HG03159 (cell line): ENCODE data around the gene B4GALNT3.

Experiments
- ATAC-seq: cut with Tn5 transposase; IDR thresholded peaks from one replicate; pipeline ENCODE4 v1.9.1; 2021; ENCODE audit warnings: mild to moderate bottlenecking, moderate library complexity; ENCODE audit not compliant: unreplicated experiment

Gene B4GALNT3

DNA sequence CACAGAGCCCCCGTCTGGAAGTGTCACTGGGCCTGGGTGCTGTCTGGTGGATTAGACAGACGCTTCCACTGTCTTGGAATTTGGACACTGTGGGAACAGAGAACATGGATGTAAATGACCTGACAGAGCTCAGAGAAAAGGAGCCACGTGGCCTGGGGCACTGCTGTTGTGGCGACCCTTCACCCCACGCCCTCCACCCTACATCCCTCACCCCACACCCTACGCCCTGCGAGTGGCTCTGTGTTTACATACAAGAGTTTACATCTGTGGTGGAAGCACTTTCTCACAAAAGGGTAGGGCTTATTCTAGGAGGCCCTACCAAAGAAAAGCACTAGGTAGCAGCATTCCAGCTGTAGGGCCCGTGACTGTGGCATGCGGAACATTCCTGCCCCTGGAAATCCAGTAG is 47.7 kb downstream of the B4GALNT3 start:
- no peak for ATAC-seq

DNA sequence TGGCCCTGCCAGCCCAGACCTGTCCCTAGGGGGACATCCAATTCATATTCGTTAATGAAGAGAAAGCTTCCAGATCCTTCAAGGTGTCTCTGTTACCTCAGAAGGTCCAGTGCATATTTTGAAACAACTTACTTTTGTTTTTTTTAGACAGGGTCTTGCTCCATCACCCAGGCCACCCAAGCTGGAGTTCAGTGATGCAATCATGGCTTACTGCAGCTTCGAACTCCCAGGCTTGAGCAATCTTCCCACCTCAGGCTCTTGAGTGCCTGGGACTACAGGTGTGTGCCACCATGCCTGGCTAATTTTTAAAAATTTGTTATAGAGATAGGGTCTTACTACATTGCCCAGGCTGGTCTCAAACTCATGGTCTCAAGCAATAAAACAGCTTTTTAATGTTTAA is 48.4 kb downstream of the B4GALNT3 start:
- ATAC-seq = no peak

DNA sequence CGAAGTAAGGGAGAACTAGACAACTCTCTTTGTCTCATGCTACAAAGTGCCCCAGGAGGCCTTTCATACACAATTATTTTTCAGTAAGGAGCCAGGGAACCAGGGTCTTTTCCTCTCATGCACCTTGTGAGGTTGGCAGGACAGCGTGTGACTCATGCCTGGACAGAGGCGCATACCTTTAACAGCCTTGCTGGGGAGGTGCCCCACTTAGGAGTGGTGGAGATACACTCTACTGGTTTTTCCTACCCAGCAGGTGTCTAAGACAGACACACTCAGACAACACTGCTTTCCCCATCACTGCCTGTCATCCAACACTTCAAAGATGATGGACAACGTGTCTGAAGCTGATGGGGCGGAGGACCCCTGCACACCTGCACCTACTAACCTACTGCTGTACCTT is 49.1 kb downstream of the B4GALNT3 start:
- ATAC-seq = no peak

DNA sequence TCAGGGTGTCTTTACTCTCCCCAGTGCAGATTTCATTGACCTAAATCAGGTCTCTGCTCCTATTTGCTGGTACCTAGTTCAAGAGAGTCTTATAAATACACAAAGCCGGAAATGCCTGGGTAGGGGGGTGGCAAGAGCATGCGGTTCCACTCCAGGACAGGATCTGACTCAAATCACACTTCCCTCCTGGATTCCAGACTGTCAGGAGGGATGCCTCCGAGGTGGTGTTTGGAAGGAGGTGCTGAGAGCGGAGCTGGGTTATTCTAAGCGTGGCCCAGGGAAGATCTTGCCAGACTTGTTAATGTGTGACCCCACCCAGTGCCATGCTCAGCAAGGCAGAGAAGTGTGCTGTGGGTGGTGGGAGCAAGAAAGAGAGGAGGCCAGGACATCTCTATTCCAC is 49.8 kb downstream of the B4GALNT3 start:
- no peak for ATAC-seq

DNA sequence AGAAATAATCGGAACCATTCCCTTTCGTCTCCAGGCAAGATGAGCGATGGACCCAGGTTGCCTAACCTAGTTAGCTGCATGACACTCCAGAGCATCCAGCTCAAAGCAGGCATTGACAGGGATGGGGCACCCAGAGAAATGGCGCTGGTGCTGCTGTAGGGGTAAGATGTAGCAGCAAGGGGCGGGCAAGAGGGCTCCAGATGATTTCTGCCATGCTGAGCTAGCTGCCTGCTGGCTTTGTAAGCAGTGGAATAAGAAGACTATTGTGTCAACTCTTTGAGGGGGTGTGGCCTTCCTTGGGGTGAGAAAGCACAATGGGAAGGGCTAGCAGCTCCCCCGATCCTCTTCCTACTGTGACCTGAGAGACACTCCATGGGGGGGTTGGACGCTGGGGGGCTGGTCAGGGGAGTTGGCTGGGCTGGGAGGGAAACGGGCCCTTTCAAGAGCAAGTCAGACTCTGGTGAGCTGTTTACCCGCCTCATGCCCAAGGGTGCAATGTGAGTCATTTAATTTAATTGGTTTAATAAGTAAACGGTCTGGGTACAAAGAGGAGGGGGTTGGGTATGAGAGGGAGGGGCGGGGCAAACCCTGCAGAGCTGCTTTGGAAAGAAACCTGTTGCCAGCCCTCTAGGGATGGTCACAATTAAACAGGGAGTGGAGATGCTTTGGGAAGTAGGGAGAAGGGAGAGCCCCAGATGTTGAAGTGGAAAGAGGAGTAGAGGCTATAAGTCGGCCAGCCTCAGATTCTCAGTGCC is 50.5 kb downstream of the B4GALNT3 start:
- ATAC-seq = no peak

- no peak for ATAC-seq
Observed at GRCh38 chr12:512933-513332, 53.2 kb downstream of the B4GALNT3 start.

GRCh38 chr12:513446-513845 is 53.7 kb downstream of the B4GALNT3 start:
- no peak for ATAC-seq

GRCh38 chr12:517538-517937 is 57.8 kb downstream of the B4GALNT3 start:
- ATAC-seq = no peak

- ATAC-seq = no peak
Observed at GRCh38 chr12:520119-520518, 60.4 kb downstream of the B4GALNT3 start.

DNA sequence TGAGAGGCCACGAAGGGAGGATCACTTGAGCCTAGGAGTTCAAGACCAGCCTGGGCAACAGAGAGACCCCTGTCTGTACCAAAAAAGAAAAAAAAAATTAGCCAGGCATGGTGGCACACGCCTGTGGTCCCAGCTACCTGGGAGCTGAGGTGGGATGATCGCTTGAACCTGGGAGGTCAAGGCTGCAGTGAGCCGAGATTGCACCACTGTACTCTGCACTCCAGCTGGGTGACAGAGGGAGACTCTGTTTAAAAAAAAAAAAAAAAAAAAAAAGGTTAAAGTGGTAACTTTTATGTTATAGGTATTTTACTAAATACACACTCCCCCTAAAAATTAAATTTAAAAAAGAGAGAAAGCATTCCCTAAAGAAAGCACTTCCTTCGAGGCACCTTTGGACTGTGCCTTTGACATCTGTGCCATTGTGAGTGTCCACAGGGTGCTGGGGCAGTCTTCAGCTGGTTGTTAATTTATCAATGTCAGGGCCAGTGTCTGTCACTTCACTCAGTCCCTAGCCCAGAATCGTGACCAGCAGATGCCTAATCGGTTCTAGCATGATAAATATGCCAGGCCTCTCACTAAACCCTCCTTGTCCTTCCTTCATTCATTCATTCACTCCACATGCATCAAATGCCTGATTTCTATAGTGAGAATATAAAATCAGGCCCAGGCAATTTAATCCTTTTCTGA is 63.1 kb downstream of the B4GALNT3 start:
- no peak for ATAC-seq

GRCh38 chr12:524167-524951 is 64.6 kb downstream of the B4GALNT3 start:
- no peak for ATAC-seq

DNA sequence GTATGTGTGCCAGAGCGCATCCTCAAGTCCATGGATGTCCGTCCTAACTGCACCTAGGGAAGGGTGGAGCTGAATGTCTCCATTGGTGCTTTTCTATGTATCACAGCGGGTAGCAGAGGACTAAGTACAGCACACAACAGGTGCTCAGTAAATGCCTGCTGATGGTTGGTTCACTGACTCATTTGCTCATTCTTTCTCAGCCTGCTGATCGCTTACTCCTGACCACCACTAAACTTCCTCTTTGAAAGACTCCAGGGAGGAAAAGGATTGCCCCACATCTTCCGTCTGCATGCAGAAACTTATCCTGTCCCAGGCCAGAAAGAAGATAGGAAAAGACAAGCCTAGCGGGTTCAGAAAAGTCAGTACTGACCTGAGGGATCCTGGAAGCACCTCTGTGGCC is 66.3 kb downstream of the B4GALNT3 start:
- no peak for ATAC-seq

- ATAC-seq = no peak
Observed at GRCh38 chr12:527241-527640, 67.5 kb downstream of the B4GALNT3 start.

GRCh38 chr12:527729-528128 is 68.0 kb downstream of the B4GALNT3 start:
- ATAC-seq = no peak

DNA sequence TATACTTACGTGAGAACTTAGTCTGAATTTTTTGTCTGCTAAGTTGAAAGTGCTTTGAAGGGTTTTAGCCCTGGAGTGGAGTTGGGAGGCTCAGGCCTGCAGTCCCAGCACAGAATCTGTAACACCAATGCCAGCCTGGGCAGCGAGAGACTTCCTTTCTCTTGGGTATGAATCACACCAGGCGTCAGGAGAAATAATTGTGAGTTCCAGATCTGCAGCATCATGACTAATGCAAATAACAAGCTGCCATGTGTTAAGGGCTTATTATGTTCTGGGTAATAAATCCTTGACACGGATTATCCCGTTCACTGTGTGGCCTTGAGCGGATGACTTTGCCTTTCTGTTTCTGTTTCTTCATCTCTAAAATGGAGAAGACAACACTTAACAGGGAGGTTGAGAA is 70.6 kb downstream of the B4GALNT3 start:
- no peak for ATAC-seq

DNA sequence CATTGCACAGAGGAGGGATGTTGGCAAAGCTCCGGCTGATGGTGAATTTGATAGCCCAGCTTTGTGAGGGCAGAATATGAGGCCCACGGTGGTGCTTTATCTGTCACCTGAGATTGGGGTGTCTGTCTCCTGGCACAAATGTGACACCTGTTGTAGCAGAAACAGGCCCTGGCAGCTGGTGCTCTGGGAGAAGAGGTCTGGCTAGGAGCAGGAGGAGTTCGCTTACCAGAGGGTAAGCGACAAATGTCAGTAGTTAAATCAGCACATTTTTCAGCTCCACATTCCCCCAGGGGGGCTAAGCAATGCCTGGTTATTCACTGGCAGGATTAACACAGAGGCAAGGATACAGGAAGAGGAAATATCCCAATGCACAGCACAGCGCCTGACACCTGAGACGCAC is 71.1 kb downstream of the B4GALNT3 start:
- no peak for ATAC-seq

- ATAC-seq = no peak
Observed at GRCh38 chr12:531951-532585, 72.3 kb downstream of the B4GALNT3 start.

DNA sequence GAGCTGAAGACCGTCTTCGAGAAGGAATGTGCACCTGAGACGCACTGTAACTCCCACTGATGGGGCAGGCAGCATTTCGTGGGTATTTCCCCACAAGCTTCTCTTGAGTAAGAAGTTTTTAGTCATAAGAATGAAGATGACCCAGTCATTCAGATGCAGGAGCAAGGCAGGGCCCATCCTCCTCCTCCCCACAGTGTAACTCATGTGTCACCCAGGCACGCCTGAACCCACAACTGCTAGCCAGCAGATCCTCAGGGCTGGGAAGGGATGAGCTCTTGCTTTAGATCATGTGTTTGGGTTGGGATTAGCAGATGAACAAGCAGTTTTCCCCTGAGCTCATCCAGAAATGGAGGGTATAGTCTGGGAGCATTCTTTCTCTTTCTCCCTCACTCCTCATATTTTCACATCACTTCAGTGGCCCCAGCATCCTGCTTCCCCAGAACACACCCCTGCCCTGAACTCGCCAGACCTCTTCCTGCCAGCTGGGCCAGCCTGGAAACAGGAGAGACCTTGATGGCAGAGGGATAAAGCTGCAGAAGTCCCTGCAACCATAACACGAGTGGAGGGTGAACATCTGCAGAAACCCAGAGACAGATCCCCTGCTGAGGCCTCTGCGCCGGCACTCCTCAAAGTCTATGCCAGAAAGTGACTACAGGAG is 73.3 kb downstream of the B4GALNT3 start:
- ATAC-seq = no peak

DNA sequence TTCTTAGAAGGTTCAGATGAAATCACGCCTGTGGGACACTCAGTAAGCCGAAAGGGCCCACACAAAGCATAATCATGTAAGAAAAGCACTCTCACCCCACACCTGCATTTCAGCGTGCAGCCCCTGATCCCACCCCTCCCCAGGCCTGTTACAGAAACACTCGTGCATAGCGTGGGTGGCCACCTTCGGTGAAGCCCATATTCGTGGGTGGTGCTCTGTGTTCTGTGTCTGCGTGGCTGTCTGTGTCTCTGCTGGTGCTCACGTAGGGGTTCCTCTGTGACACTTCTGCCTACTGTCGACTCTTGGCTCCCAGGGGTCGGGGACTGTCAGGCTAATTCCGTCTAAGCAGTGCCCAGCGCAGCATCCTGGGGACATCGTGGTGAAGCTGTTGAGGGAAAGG is 74.0 kb downstream of the B4GALNT3 start:
- ATAC-seq = no peak

DNA sequence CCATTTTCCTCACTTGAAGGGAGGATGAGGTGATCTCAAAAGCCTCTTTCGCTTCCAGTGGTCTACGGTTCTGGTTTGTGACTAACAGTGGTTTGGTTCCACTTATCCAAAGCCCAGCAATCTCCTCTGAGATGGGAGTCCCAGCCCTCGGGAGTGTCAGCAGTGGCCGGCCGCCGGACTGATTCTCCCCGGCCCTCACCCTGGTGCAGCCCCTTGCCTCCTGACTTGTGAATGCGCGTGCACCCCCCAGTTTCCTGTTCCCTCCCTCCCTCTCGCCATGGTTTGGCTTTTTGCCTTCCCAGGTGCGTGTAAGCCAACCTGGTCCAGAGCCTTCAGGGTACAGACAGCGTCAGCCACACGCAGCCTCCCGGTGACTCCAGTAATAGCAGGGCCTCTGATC is 74.5 kb downstream of the B4GALNT3 start:
- ATAC-seq = no peak

DNA sequence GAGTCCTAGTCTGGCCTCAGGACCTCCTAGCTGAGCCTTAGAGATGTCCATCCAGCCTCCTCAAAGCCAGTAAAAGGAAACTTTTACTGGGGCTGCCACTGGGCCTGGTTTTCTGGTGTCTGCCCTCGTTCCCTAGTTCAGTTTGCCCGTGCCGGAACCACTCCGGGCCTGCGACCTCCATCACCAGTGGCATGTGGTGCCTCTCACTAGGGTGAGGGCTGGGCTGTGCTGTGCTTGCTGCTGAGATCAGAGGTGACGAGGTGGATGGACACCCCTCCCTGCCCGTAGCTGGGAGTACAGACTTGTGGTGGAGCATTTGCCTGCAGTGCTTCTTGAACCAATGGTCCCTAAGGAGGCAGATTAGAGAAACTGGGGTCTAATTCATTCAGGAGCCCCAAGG is 75.7 kb downstream of the B4GALNT3 start:
- ATAC-seq = no peak
